ENCODE results near the gene CYP26C1. TPM values are rescaled to one million over a fixed set of nuclear protein-coding genes. Genes with fewer than 3 reads are reported as not detected.

CYP26C1 gene
- total RNA-seq, 3 donors from 2014 or later, result 0.09 to 0.14 TPM; not detected in 1

GRCh38 chr10:93090619-93091018, 30.0 kb downstream of the CYP26C1 start:
- intact Hi-C loops (cut with DNase I, micrococcal nuclease), result no loop called here
- no peaks in the 10 kb centered on the region for H3K4me1 ChIP-seq (ENCODE audit: low read depth)
- TF ChIP-seq CTCF (IDR thresholded peaks at IDR 0.05), result no peak
- no peaks in the 10 kb centered on the region for H3K9me3 ChIP-seq
- H3K36me3 ChIP-seq (ENCODE audit: low read depth), result no peaks in the 10 kb centered on the region
- ATAC-seq, result no peak
- DNase-seq, result no peak
- no peak overlapping the region for H3K4me3 ChIP-seq

- no peaks in the 10 kb centered on the region for H3K4me1 ChIP-seq (ENCODE audit: low read depth)
- TF ChIP-seq CTCF (IDR thresholded peaks at IDR 0.05), result no peak
These were observed 31.4 kb downstream of the CYP26C1 start for GRCh38 chr10:93091960-93092359.

GRCh38 chr10:93095225-93095624, 34.6 kb downstream of the CYP26C1 start:
- no peaks in the 10 kb centered on the region for H3K4me1 ChIP-seq (ENCODE audit: low read depth)
- ATAC-seq, result no peak
- TF ChIP-seq CTCF (IDR thresholded peaks at IDR 0.05), result no peak
- no peaks in the 10 kb centered on the region for H3K9me3 ChIP-seq
- no peak overlapping the region for H3K4me3 ChIP-seq
- intact Hi-C loops (cut with DNase I, micrococcal nuclease), result no loop called here
- no peak for DNase-seq
- H3K36me3 ChIP-seq (ENCODE audit: low read depth), result no peaks in the 10 kb centered on the region

More at GRCh38 chr10:93091960-93092359, 31.4 kb downstream of the CYP26C1 start:
- ATAC-seq (no peak), DNase-seq (no peak)
- Histone ChIP-seq H3K4me3 (no peak overlapping the region), H3K36me3 (ENCODE audit: low read depth) (no peaks in the 10 kb centered on the region), H3K9me3 (no peaks in the 10 kb centered on the region)
- intact Hi-C loops (cut with DNase I, micrococcal nuclease), result no loop called here

- no peak for TF ChIP-seq CTCF (IDR thresholded peaks at IDR 0.05)
- intact Hi-C loops (cut with DNase I, micrococcal nuclease), result no loop called here
- Histone ChIP-seq H3K4me3 (no peak overlapping the region), H3K4me1 (ENCODE audit: low read depth) (no peaks in the 10 kb centered on the region), H3K36me3 (ENCODE audit: low read depth) (no peaks in the 10 kb centered on the region), H3K9me3 (no peaks in the 10 kb centered on the region)
- no peak for DNase-seq
- ATAC-seq, result no peak
These were observed 36.3 kb downstream of the CYP26C1 start for GRCh38 chr10:93096901-93097300.

GRCh38 chr10:93097386-93097785, 36.8 kb downstream of the CYP26C1 start:
- intact Hi-C loops (cut with DNase I, micrococcal nuclease), result no loop called here
- no peak for TF ChIP-seq CTCF (IDR thresholded peaks at IDR 0.05)
- no peak for DNase-seq
- H3K9me3 ChIP-seq, result no peaks in the 10 kb centered on the region
- H3K36me3 ChIP-seq (ENCODE audit: low read depth), result no peaks in the 10 kb centered on the region
- no peak overlapping the region for H3K4me3 ChIP-seq
- no peak for ATAC-seq
- H3K4me1 ChIP-seq (ENCODE audit: low read depth), result no peaks in the 10 kb centered on the region

- no peak overlapping the region for H3K4me3 ChIP-seq
- H3K9me3 ChIP-seq, result no peaks in the 10 kb centered on the region
- ATAC-seq, result no peak
- intact Hi-C loops (cut with DNase I, micrococcal nuclease), result no loop called here
- no peak for TF ChIP-seq CTCF (IDR thresholded peaks at IDR 0.05)
- DNase-seq, result no peak
- H3K36me3 ChIP-seq (ENCODE audit: low read depth), result no peaks in the 10 kb centered on the region
- no peaks in the 10 kb centered on the region for H3K4me1 ChIP-seq (ENCODE audit: low read depth)
These were observed 38.2 kb downstream of the CYP26C1 start for GRCh38 chr10:93098816-93099215.

All from mucosa of descending colon (tissue), 3 donors.